SK-N-SH treated with all-trans-retinoic acid at 6 μM for 48 hours (cell line): ENCODE measurements around the gene PPP2R2C.

ENCODE experiments used
- ATAC-seq: fragments of 200-7000 bp; cut with Tn5 transposase; 3 replicates; pipeline ENCODE4 v1.9.1; 2020; ENCODE audit warnings: mild to moderate bottlenecking, moderate library complexity
- ARNTL ChIP-seq: fragments of 450-650 bp; formaldehyde crosslinking; IDR thresholded peaks from 2 replicates; pipeline ENCODE4 v1.5.0; 2020; ENCODE audit warnings: low read depth, mild to moderate bottlenecking, moderate library complexity, borderline replicate concordance
- BACH2 ChIP-seq: fragments of 250-450 bp; sonication (Bioruptor Pico); IDR thresholded peaks from 2 replicates; pipeline ENCODE4 v1.9.0; 2021; ENCODE audit warnings: mild to moderate bottlenecking, borderline replicate concordance
- CREB5 ChIP-seq: fragments of 250-450 bp; sonication (Bioruptor Pico); IDR thresholded peaks from 2 replicates; pipeline ENCODE4 v1.5.1; 2020; ENCODE audit warnings: low read depth, mild to moderate bottlenecking, moderate library complexity
- CSDC2 ChIP-seq: fragments of 250-450 bp; sonication (Bioruptor Pico); IDR thresholded peaks from 2 replicates; pipeline ENCODE4 v1.5.0; 2020; ENCODE audit warnings: mild to moderate bottlenecking, moderate library complexity
- ESRRG ChIP-seq: fragments of 250-450 bp; sonication (Bioruptor Pico); IDR thresholded peaks from 2 replicates; pipeline ENCODE4 v1.6.1; 2021; ENCODE audit warnings: mild to moderate bottlenecking
- GLIS3 ChIP-seq: fragments of 250-450 bp; sonication (Bioruptor Pico); IDR thresholded peaks from 2 replicates; pipeline ENCODE4 v1.5.0; 2020; ENCODE audit warnings: mild to moderate bottlenecking, moderate library complexity
- ISL1 ChIP-seq: fragments of 250-450 bp; sonication (Bioruptor Pico); IDR thresholded peaks from 2 replicates; pipeline ENCODE4 v2.1.2; 2022; ENCODE audit warnings: mild to moderate bottlenecking, moderate library complexity
- OSR1 ChIP-seq: fragments of 250-450 bp; sonication (Bioruptor Pico); IDR thresholded peaks from 2 replicates; pipeline ENCODE4 v1.8.0; 2022; ENCODE audit warnings: moderate library complexity, mild to moderate bottlenecking, inconsistent platforms
- POU6F1 ChIP-seq: fragments of 250-450 bp; sonication (Bioruptor Pico); IDR thresholded peaks from 2 replicates; pipeline ENCODE4 v1.8.0; 2021; ENCODE audit warnings: low read depth, mild to moderate bottlenecking, moderate library complexity, borderline replicate concordance
- PPARA ChIP-seq: fragments of 250-450 bp; sonication (Bioruptor Pico); IDR thresholded peaks from 2 replicates; pipeline ENCODE4 v1.5.0; 2020; ENCODE audit warnings: mild to moderate bottlenecking, borderline replicate concordance
- RARB ChIP-seq: fragments of 250-450 bp; sonication (Bioruptor Pico); IDR thresholded peaks from 2 replicates; pipeline ENCODE4 v1.8.0; 2021; ENCODE audit warnings: mild to moderate bottlenecking, moderate library complexity
- SNAI2 ChIP-seq: fragments of 250-450 bp; sonication (Bioruptor Pico); IDR thresholded peaks from 2 replicates; pipeline ENCODE4 v1.5.0; 2020; ENCODE audit warnings: mild to moderate bottlenecking, moderate library complexity
- TCF4 ChIP-seq: fragments of 250-450 bp; sonication (Bioruptor Pico); IDR thresholded peaks from 2 replicates; pipeline ENCODE4 v1.8.0; 2021; ENCODE audit warnings: mild to moderate bottlenecking, moderate library complexity, borderline replicate concordance
- TSHZ2 ChIP-seq: fragments of 250-450 bp; sonication (Bioruptor Pico); IDR thresholded peaks from 2 replicates; pipeline ENCODE4 v1.5.0; 2020; ENCODE audit warnings: mild to moderate bottlenecking, moderate library complexity
- ZC3H10 ChIP-seq: fragments of 250-450 bp; sonication (Bioruptor Pico); IDR thresholded peaks from 2 replicates; pipeline ENCODE4 v1.5.1; 2021; ENCODE audit warnings: mild to moderate bottlenecking, moderate library complexity
- ZFP30 ChIP-seq: fragments of 450-650 bp; formaldehyde crosslinking; IDR thresholded peaks from 2 replicates; pipeline ENCODE4 v1.5.0; 2022; ENCODE audit warnings: mild to moderate bottlenecking, moderate library complexity
- ZNF565 ChIP-seq: fragments of 450-650 bp; formaldehyde crosslinking; conservative IDR thresholded peaks from 2 replicates; pipeline ENCODE4 v1.5.0; 2020; ENCODE audit warnings: low read depth, mild to moderate bottlenecking, moderate library complexity
- ZNF8 ChIP-seq: fragments of 450-650 bp; formaldehyde crosslinking; IDR thresholded peaks from 2 replicates; pipeline ENCODE4 v1.5.0; 2020; ENCODE audit warnings: mild to moderate bottlenecking, moderate library complexity
- TF ChIP-seq, protein P1 (sequence below): fragments of 250-450 bp; sonication (Bioruptor Pico); IDR thresholded peaks from 2 replicates; pipeline ENCODE4 v1.5.1; 2021; ENCODE audit warnings: mild to moderate bottlenecking, moderate library complexity

PPP2R2C gene

GRCh38 chr4:6456450-6456849 is 16.0 kb downstream of the PPP2R2C start (continued):
- TF ChIP-seq POU6F1 (CRISPR knock-in tag): no peak

GRCh38 chr4:6454112-6454910 is 18.1 kb downstream of the PPP2R2C start:
- TF ChIP-seq ISL1 (CRISPR knock-in tag) (no peak), RARB (CRISPR knock-in tag) (no peak), SNAI2 (CRISPR knock-in tag) (no peak)
- TF ChIP-seq, all 23 proteins: peak for 0
- ATAC-seq: no peak

GRCh38 chr4:6453688-6453990 is 18.8 kb downstream of the PPP2R2C start:
- TF ChIP-seq, protein P1, sequence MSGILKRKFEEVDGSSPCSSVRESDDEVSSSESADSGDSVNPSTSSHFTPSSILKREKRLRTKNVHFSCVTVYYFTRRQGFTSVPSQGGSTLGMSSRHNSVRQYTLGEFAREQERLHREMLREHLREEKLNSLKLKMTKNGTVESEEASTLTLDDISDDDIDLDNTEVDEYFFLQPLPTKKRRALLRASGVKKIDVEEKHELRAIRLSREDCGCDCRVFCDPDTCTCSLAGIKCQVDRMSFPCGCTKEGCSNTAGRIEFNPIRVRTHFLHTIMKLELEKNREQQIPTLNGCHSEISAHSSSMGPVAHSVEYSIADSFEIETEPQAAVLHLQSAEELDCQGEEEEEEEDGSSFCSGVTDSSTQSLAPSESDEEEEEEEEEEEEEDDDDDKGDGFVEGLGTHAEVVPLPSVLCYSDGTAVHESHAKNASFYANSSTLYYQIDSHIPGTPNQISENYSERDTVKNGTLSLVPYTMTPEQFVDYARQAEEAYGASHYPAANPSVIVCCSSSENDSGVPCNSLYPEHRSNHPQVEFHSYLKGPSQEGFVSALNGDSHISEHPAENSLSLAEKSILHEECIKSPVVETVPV (CRISPR knock-in tag): no peak
- TF ChIP-seq ZNF565: no peak
- TF ChIP-seq OSR1 (CRISPR knock-in tag): no peak
- TF ChIP-seq TCF4 (CRISPR knock-in tag): no peak
- no peak for TF ChIP-seq ZC3H10 (CRISPR knock-in tag)
- TF ChIP-seq GLIS3 (CRISPR knock-in tag): no peak
- TF ChIP-seq POU6F1 (CRISPR knock-in tag): no peak
- no peak for TF ChIP-seq CREB5 (CRISPR knock-in tag)
- no peak for TF ChIP-seq ISL1 (CRISPR knock-in tag)
- TF ChIP-seq ESRRG (CRISPR knock-in tag): no peak
- no peak for TF ChIP-seq BACH2 (CRISPR knock-in tag)
- TF ChIP-seq PPARA (CRISPR knock-in tag): no peak
- no peak for TF ChIP-seq SNAI2 (CRISPR knock-in tag)
- no peak for TF ChIP-seq ZFP30 (CRISPR knock-in tag)
- no peak for TF ChIP-seq ZNF8 (CRISPR knock-in tag)
- no peak for TF ChIP-seq ARNTL (CRISPR knock-in tag)
- no peak for TF ChIP-seq TSHZ2 (CRISPR knock-in tag)
- no peak for TF ChIP-seq CSDC2 (CRISPR knock-in tag)
- no peak for ATAC-seq
